HepG2 (cell line): ENCODE data around the gene MYOCOS. TPM values are rescaled to one million over a fixed set of nuclear protein-coding genes. Genes with fewer than 3 reads are reported as not detected.

ENCODE experiments used
- ATAC-seq: fragments of 200-7000 bp; cut with Tn5 transposase; 3 replicates; pipeline ENCODE4 v1.9.1; 2020; ENCODE audit warnings: mild to moderate bottlenecking, moderate library complexity
- BruUV-seq: library from RNA; stranded (reverse); fragments of 400-500 nt; replicated peaks from 2 replicates; lab custom pipeline; 2021; lab: Mats Ljungman, UMichigan
- CTCF ChIA-PET: fragments of 300-600 bp; formaldehyde crosslinking; extraction: SDS; loops from one replicate; lab custom pipeline; 2021; ENCODE audit warnings: low total read pairs, inconsistent platforms, low intra/inter-chr PET ratio; lab: Yijun Ruan, JAX
- POLR2A ChIA-PET: fragments of 350-600 bp; sonication (Branson Sonifier 250); formaldehyde crosslinking; loops from one replicate; lab custom pipeline; 2020; ENCODE audit warnings: antibody characterized with exemption, inconsistent platforms; lab: Yijun Ruan, JAX
- DNase-seq: peaks from one replicate; pipeline ENCODE4 v3.0.0-alpha.2; 2015; ENCODE audit warnings: low spot score
- FAIRE-seq: peaks from 3 replicates; lab custom pipeline; 2011; peaks lifted over from hg19 to GRCh38; lab: Jason Lieb, UNC
- H2AFZ ChIP-seq: one replicate; pipeline ENCODE4 v1.6.1; 2011; ENCODE audit warnings: low read length, inconsistent platforms
- H3K27ac ChIP-seq: fragments of 300-600 bp; 3 replicates; pipeline ENCODE4 v1.8.0; 2011; ENCODE audit warnings: mixed run types, mild to moderate bottlenecking, mixed read lengths, low read length, inconsistent platforms; ENCODE audit not compliant: insufficient read depth; ENCODE audit errors: extremely low read length
- H3K27me3 ChIP-seq, 2 experiments: fragments of 200-600 bp in 1 of 2; 2 replicates in 1 of 2; 3 replicates in 1 of 2; pipeline versions ENCODE4 v1.6.0 to v1.8.0; 2011; ENCODE audit warnings: low read length in 2 of 2, mild to moderate bottlenecking in 2 of 2, moderate library complexity in 2 of 2, inconsistent platforms in 1 of 2; ENCODE audit not compliant: insufficient read depth in 2 of 2, control insufficient read depth in 1 of 2
- H3K36me3 ChIP-seq, 2 experiments: fragments of 200-600 bp in 1 of 2; replicated peaks in 1 of 2; 2 replicates in 1 of 2; 3 replicates in 1 of 2; pipeline versions ENCODE4 v1.5.1 to v1.8.0; 2011; ENCODE audit warnings: low read length in 2 of 2, inconsistent platforms in 1 of 2; ENCODE audit not compliant: insufficient read depth in 2 of 2, control insufficient read depth in 1 of 2
- H3K4me1 ChIP-seq: 2 replicates; pipeline ENCODE4 v1.5.1; 2012; ENCODE audit warnings: low read length, inconsistent platforms; ENCODE audit not compliant: insufficient read depth
- H3K4me2 ChIP-seq: 2 replicates; pipeline ENCODE4 v1.6.0; 2011; ENCODE audit warnings: low read depth, low read length, inconsistent platforms
- H3K4me3 ChIP-seq, 3 experiments: fragments of 200-600 bp in 1 of 3; sonication (generic), shearing (Covaris generic) in 1 of 3; replicated peaks in 1 of 3; 2 replicates each; pipeline ENCODE4 v1.5.1; 2011 to 2016; ENCODE audit warnings: low read length in 3 of 3, inconsistent platforms in 2 of 3, low read depth in 2 of 3, mild to moderate bottlenecking in 2 of 3, control low read depth in 1 of 3, mixed read lengths in 1 of 3; ENCODE audit not compliant: insufficient read depth in 1 of 3
- H3K79me2 ChIP-seq: one replicate; pipeline ENCODE4 v1.6.1; 2011; ENCODE audit warnings: low read length, inconsistent platforms; ENCODE audit not compliant: insufficient read depth
- H3K9ac ChIP-seq: 2 replicates; pipeline ENCODE4 v1.6.0; 2011; ENCODE audit warnings: mild to moderate bottlenecking, low read depth, low read length, inconsistent platforms; ENCODE audit not compliant: insufficient read depth
- H3K9me3 ChIP-seq: 2 replicates; pipeline ENCODE4 v1.5.1; 2012; ENCODE audit warnings: mild to moderate bottlenecking, low read length
- H4K20me1 ChIP-seq: 2 replicates; pipeline ENCODE4 v1.6.0; 2011; ENCODE audit warnings: inconsistent platforms, mild to moderate bottlenecking, low read length, moderate library complexity; ENCODE audit not compliant: insufficient read depth
- AHR ChIP-seq: IDR thresholded peaks from 2 replicates; pipeline ENCODE4 v1.6.1; 2018; ENCODE audit warnings: missing genetic modification reagents, missing compliant biosample characterization
- ATF7-NPFF ChIP-seq: sonication (generic); formaldehyde crosslinking; IDR thresholded peaks from 2 replicates; pipeline ENCODE4 v1.8.1; 2023; ENCODE audit warnings: mild to moderate bottlenecking, low read depth, missing genetic modification reagents, moderate library complexity
- CHD4 ChIP-seq: fragments of 200-600 bp; sonication (generic); IDR thresholded peaks from 2 replicates; pipeline ENCODE4 v1.7.0; 2017; ENCODE audit warnings: mild to moderate bottlenecking, low read length, borderline replicate concordance
- EEA1 ChIP-seq: sonication (generic); formaldehyde crosslinking; IDR thresholded peaks from 2 replicates; pipeline ENCODE4 v1.5.1; 2020; ENCODE audit warnings: mild to moderate bottlenecking, missing genetic modification reagents, borderline replicate concordance
- GLI4 ChIP-seq: sonication (generic); formaldehyde crosslinking; IDR thresholded peaks from 2 replicates; pipeline ENCODE4 v1.5.1; 2020; ENCODE audit warnings: missing genetic modification reagents, mild to moderate bottlenecking, moderate library complexity, borderline replicate concordance
- HES4 ChIP-seq: sonication (generic); formaldehyde crosslinking; IDR thresholded peaks from 2 replicates; pipeline ENCODE4 v1.9.0; 2021; ENCODE audit warnings: mild to moderate bottlenecking, missing genetic modification reagents, borderline replicate concordance
- KAT8 ChIP-seq: IDR thresholded peaks from 2 replicates; pipeline ENCODE4 v1.6.1; 2016; ENCODE audit warnings: missing genetic modification reagents, missing compliant biosample characterization
- WIZ ChIP-seq: sonication (generic); formaldehyde crosslinking; IDR thresholded peaks from 2 replicates; pipeline ENCODE4 v1.5.1; 2020; ENCODE audit warnings: mild to moderate bottlenecking, missing genetic modification reagents
- ZNF335 ChIP-seq: sonication (generic); formaldehyde crosslinking; IDR thresholded peaks from 2 replicates; pipeline ENCODE4 v1.4.0; 2020; ENCODE audit warnings: missing genetic modification reagents
- ZNF780A ChIP-seq: sonication (generic); formaldehyde crosslinking; IDR thresholded peaks from 2 replicates; pipeline ENCODE4 v1.8.0; 2022; ENCODE audit warnings: mild to moderate bottlenecking, missing genetic modification reagents, moderate library complexity
- WGBS: methylation state at CpG from one replicate; pipeline ENCODE4 v1.1.6; 2017; ENCODE audit warnings: low lambda C conversion rate; 5-methylcytosine and 5-hydroxymethylcytosine counted together
- in situ Hi-C: cut with HindIII; loops from 2 replicates; pipeline ENCODE4 v1.10.0; 2017; ENCODE audit warnings: low pct_unique_long_range_greater_than_20kb; ENCODE audit not compliant: extremely low pct_ligation_motif_present
- intact Hi-C: fragments of 100-400 bp; cut with micrococcal nuclease; formaldehyde crosslinking; loops from one replicate; pipeline ENCODE4 v1.10.0; 2022; ENCODE audit not compliant: unreplicated experiment
- polyA plus RNA-seq, 8 experiments: library from polyadenylated mRNA; depleted of rRNA in 3 of 8; stranded (reverse) in 7 of 8; unstranded in 1 of 8; fragments of >200 nt; fragmentation: Illumina TruSeq in 4 of 8; extraction: Trizol in 4 of 8; gene quantifications; 2 replicates each; pipeline versions ENCODE4 v1.2.1 to v1.2.3, GENCODE V29; 2011 to 2016; ENCODE audit warnings: low read depth in 4 of 8, missing spikeins in 1 of 8, mixed read lengths in 1 of 8; ENCODE audit not compliant: insufficient read depth in 1 of 8
- total RNA-seq, 5 experiments: library from RNA; depleted of rRNA; stranded (reverse); fragments of >200 nt; fragmentation: Illumina TruSeq; extraction: Trizol; gene quantifications; 2 replicates each; pipeline ENCODE4 v1.2.3, GENCODE V29; 2016; ENCODE audit warnings: low read depth in 1 of 5
- TF ChIP-seq, protein P1 (sequence below): sonication (generic); formaldehyde crosslinking; IDR thresholded peaks from 2 replicates; pipeline ENCODE4 v1.8.1; 2023; ENCODE audit warnings: mild to moderate bottlenecking, missing genetic modification reagents, borderline replicate concordance
- TF ChIP-seq, protein P2 (sequence below): sonication (generic); formaldehyde crosslinking; IDR thresholded peaks from 2 replicates; pipeline ENCODE4 v1.8.0; 2022; ENCODE audit warnings: low read depth, missing genetic modification reagents
- TF ChIP-seq, protein P3 (sequence below): sonication (generic); formaldehyde crosslinking; IDR thresholded peaks from 2 replicates; pipeline ENCODE4 v1.4.0; 2020; ENCODE audit warnings: mild to moderate bottlenecking, missing genetic modification reagents
- TF ChIP-seq, protein P4 (sequence below): sonication (generic); formaldehyde crosslinking; IDR thresholded peaks from 2 replicates; pipeline ENCODE4 v1.5.1; 2020; ENCODE audit warnings: mild to moderate bottlenecking, missing genetic modification reagents, moderate library complexity

MYOCOS gene
- total and polyA plus RNA-seq, 2 of the 13 experiments (the other 11 are each of a cell fraction or from before 2014, with no cell fraction given) = not detected

DNA sequence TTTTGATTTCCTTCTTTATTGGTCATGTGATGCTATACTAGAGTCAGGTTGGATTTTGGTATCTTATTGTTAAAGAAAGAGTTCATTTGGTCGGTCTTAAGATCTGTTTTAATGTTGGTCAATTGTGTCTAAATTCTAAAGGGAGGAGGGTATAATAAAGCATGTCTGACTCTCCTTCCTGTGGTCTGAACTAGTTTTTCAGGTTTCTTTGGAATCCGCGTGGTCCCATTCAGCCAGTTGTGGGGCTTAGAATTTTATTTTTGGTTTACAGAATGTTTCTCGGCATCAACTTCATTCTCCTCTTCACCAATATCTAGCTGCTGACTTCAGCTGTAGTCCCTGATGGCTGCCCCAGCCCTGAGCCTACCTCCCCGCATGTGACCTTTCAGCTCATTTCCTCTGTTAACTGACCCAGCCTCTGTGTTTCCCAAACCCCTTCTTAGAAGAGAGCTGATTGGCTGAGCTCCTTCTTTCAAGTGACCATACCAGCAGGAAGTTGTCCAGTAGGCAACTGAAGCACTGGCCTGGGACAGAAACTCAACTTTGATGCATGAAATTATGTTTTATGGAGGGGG is 39.1 kb downstream of the MYOCOS start (continued):
- TF ChIP-seq ZNF335 (CRISPR knock-in tag) = no peak
- no peak for TF ChIP-seq GLI4
- TF ChIP-seq, protein P1, sequence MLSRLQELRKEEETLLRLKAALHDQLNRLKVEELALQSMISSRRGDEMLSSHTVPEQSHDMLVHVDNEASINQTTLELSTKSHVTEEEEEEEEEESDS (CRISPR knock-in tag) = no peak
- TF ChIP-seq KAT8 = no peak
- TF ChIP-seq AHR = no peak
- no peak for TF ChIP-seq ZNF780A (CRISPR knock-in tag)
- no peak for TF ChIP-seq ATF7-NPFF (CRISPR knock-in tag)
- TF ChIP-seq, protein P2, sequence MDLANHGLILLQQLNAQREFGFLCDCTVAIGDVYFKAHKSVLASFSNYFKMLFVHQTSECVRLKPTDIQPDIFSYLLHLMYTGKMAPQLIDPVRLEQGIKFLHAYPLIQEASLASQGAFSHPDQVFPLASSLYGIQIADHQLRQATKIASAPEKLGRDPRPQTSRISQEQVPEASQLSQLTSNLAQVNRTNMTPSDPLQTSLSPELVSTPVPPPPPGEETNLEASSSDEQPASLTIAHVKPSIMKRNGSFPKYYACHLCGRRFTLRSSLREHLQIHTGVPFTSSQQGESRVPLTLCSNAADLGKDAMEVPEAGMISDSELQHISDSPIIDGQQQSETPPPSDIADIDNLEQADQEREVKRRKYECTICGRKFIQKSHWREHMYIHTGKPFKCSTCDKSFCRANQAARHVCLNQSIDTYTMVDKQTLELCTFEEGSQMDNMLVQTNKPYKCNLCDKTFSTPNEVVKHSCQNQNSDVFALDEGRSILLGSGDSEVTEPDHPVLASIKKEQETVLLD (CRISPR knock-in tag) = no peak
- no peak for TF ChIP-seq HES4 (CRISPR knock-in tag)
- no peak for TF ChIP-seq EEA1 (CRISPR knock-in tag)

DNA sequence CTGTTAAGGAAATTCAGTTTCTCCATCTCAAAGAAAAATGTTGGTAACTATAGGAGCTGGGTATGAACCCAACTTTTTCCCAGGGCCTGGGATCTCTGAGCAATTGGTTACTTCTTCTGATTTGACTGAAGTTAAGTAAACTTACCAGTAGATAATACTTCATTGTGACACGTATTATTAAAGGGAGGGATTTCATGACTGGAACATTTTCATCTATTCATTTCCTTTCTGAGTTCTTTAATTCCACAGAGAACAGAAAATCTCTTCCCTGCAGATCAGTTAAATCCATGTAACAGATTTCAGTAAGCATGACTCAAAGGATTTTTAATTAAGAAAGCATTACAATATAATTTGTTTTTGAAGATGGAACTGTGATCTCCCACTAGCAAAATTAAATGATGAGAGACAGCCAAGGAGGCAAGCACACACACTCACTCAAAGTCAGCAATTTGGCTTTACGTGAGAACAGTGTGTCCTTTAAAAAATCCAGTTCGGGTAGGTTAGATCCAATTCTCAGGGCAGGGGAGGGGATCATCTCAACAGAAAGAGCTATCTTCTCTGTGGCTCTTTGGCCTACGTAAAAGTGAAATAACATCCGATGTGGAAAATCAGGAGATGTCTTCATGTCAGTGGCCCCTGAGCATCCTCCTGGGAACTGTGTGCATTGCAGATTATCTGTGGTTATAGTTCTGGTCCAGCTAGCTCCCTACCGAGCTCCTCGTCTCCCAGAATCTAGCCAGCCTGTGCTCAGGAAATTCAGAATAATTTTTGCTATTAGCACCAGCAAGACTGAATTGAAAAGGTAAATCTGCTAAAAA is 41.2 kb downstream of the MYOCOS start:
- FAIRE-seq (no peak), ATAC-seq (no peak), DNase-seq (no peak)
- intact Hi-C loops (no loop called here), in situ Hi-C loops (no loop called here)
- no peak overlapping the region for H3K4me2 ChIP-seq
- no peak for TF ChIP-seq CHD4
- TF ChIP-seq, protein P3, sequence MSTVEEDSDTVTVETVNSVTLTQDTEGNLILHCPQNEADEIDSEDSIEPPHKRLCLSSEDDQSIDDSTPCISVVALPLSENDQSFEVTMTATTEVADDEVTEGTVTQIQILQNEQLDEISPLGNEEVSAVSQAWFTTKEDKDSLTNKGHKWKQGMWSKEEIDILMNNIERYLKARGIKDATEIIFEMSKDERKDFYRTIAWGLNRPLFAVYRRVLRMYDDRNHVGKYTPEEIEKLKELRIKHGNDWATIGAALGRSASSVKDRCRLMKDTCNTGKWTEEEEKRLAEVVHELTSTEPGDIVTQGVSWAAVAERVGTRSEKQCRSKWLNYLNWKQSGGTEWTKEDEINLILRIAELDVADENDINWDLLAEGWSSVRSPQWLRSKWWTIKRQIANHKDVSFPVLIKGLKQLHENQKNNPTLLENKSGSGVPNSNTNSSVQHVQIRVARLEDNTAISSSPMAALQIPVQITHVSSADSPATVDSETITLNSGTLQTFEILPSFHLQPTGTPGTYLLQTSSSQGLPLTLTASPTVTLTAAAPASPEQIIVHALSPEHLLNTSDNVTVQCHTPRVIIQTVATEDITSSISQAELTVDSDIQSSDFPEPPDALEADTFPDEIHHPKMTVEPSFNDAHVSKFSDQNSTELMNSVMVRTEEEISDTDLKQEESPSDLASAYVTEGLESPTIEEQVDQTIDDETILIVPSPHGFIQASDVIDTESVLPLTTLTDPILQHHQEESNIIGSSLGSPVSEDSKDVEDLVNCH (CRISPR knock-in tag) = no peak
- TF ChIP-seq, protein P4, sequence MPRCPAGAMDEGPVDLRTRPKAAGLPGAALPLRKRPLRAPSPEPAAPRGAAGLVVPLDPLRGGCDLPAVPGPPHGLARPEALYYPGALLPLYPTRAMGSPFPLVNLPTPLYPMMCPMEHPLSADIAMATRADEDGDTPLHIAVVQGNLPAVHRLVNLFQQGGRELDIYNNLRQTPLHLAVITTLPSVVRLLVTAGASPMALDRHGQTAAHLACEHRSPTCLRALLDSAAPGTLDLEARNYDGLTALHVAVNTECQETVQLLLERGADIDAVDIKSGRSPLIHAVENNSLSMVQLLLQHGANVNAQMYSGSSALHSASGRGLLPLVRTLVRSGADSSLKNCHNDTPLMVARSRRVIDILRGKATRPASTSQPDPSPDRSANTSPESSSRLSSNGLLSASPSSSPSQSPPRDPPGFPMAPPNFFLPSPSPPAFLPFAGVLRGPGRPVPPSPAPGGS (CRISPR knock-in tag) = no peak
- no peak for TF ChIP-seq AHR
- no peak for TF ChIP-seq WIZ (CRISPR knock-in tag)
- ChIA-PET POLR2A (no interaction called here), CTCF (no interaction called here)
- no peaks in the 10 kb centered on the region for H3K4me1 ChIP-seq
- no peaks in the 10 kb centered on the region for H3K9me3 ChIP-seq
- no TSS peak for BruUV-seq
- peaks cover 0 to 3% of the 10 kb centered on the region in 2 experiments; a peak in 1 of 5 replicates for H3K27me3 ChIP-seq
- H4K20me1 ChIP-seq = no peaks in the 10 kb centered on the region
- no peak overlapping the region for H3K9ac ChIP-seq
- no peaks in the 10 kb centered on the region for H3K36me3 ChIP-seq
- WGBS = 12% methylated on average over 7 of the region's 7 CpGs
- no peak overlapping the region for H2AFZ ChIP-seq
- H3K4me3 ChIP-seq = no peak overlapping the region
- no peaks in the 10 kb centered on the region for H3K79me2 ChIP-seq
- no peak overlapping the region for H3K27ac ChIP-seq
